ENCODE data around the gene CEACAM8. TPM values are rescaled to one million over a fixed set of nuclear protein-coding genes. Genes with fewer than 3 reads are reported as not detected.
"Not testable (repeated sequence)": the region's sequence is repeated elsewhere in the genome, so short reads cannot be mapped to it uniquely, and the experiment has no call there.

The CEACAM8 gene
- total RNA-seq, 1 donor from 2014 or later = not detected

- DNase-seq (ENCODE audit: extremely low spot score, unreplicated experiment) = no peak
- Mint-ChIP-seq H3K27me3 (ENCODE audit: unreplicated experiment) (peaks cover 2% of the 10 kb centered on the region), H3K4me3 (ENCODE audit: unreplicated experiment) (no peak overlapping the region)
These were observed 40.6 kb downstream of the CEACAM8 start for GRCh38 chr19:42554046-42554575.

GRCh38 chr19:42553292-42554045 lies 41.3 kb downstream of the CEACAM8 start:
- H3K27me3 Mint-ChIP-seq (ENCODE audit: unreplicated experiment) = peaks cover 2% of the 10 kb centered on the region
- H3K4me1 Mint-ChIP-seq (ENCODE audit: unreplicated experiment) = no peaks in the 10 kb centered on the region
- H3K4me3 Mint-ChIP-seq (ENCODE audit: unreplicated experiment) = no peak overlapping the region
- no peak for TF ChIP-seq CTCF (IDR thresholded peaks at IDR 0.05)
- no peaks in the 10 kb centered on the region for H3K36me3 Mint-ChIP-seq (ENCODE audit: unreplicated experiment)
- H3K9me3 Mint-ChIP-seq (ENCODE audit: unreplicated experiment) = peaks cover 9% of the 10 kb centered on the region
- DNase-seq (ENCODE audit: extremely low spot score, unreplicated experiment) = no peak
- no peak overlapping the region for H3K27ac Mint-ChIP-seq (ENCODE audit: unreplicated experiment)

More at GRCh38 chr19:42554046-42554575, 40.6 kb downstream of the CEACAM8 start:
- no peak overlapping the region for H3K27ac Mint-ChIP-seq (ENCODE audit: unreplicated experiment)
- H3K9me3 Mint-ChIP-seq (ENCODE audit: unreplicated experiment) = peaks cover 5% of the 10 kb centered on the region
- H3K36me3 Mint-ChIP-seq (ENCODE audit: unreplicated experiment) = no peaks in the 10 kb centered on the region
- no peak for TF ChIP-seq CTCF (IDR thresholded peaks at IDR 0.05)
- no peaks in the 10 kb centered on the region for H3K4me1 Mint-ChIP-seq (ENCODE audit: unreplicated experiment)

GRCh38 chr19:42552086-42553065 lies 42.3 kb downstream of the CEACAM8 start:
- Mint-ChIP-seq H3K27me3 (ENCODE audit: unreplicated experiment) (peaks cover 2% of the 10 kb centered on the region), H3K9me3 (ENCODE audit: unreplicated experiment) (peaks cover 9% of the 10 kb centered on the region), H3K27ac (ENCODE audit: unreplicated experiment) (no peak overlapping the region), H3K4me1 (ENCODE audit: unreplicated experiment) (no peaks in the 10 kb centered on the region), H3K4me3 (ENCODE audit: unreplicated experiment) (no peak overlapping the region), H3K36me3 (ENCODE audit: unreplicated experiment) (no peaks in the 10 kb centered on the region)
- DNase-seq (ENCODE audit: extremely low spot score, unreplicated experiment) = peak; percentile 73
- no peak for TF ChIP-seq CTCF (IDR thresholded peaks at IDR 0.05)

GRCh38 chr19:42550521-42550920 lies 44.2 kb downstream of the CEACAM8 start:
- not testable (repeated sequence) for H3K9me3 Mint-ChIP-seq (ENCODE audit: unreplicated experiment); H3K27me3 Mint-ChIP-seq (ENCODE audit: unreplicated experiment); H3K36me3 Mint-ChIP-seq (ENCODE audit: unreplicated experiment); H3K4me1 Mint-ChIP-seq (ENCODE audit: unreplicated experiment); H3K27ac Mint-ChIP-seq (ENCODE audit: unreplicated experiment); H3K4me3 Mint-ChIP-seq (ENCODE audit: unreplicated experiment)
- DNase-seq (ENCODE audit: extremely low spot score, unreplicated experiment) = peak; percentile 70

GRCh38 chr19:42549067-42549466 lies 45.7 kb downstream of the CEACAM8 start:
- H3K27me3 Mint-ChIP-seq (ENCODE audit: unreplicated experiment); DNase-seq (ENCODE audit: extremely low spot score, unreplicated experiment); H3K9me3 Mint-ChIP-seq (ENCODE audit: unreplicated experiment); H3K4me3 Mint-ChIP-seq (ENCODE audit: unreplicated experiment); H3K27ac Mint-ChIP-seq (ENCODE audit: unreplicated experiment); H3K36me3 Mint-ChIP-seq (ENCODE audit: unreplicated experiment); H3K4me1 Mint-ChIP-seq (ENCODE audit: unreplicated experiment): not testable (repeated sequence)
